ENCODE results near the gene NFIB.

- TF ChIP-seq CTCF (optimal IDR thresholded peaks at IDR 0.05 in 1 of 3, IDR thresholded peaks at IDR 0.05 in 1 of 3, conservative IDR thresholded peaks at IDR 0.05 in 1 of 3; ENCODE audit: extremely low read depth in 1 of 3, insufficient read depth in 2 of 3, low read length in 3 of 3) (no peak), EZH2 (IDR thresholded peaks at IDR 0.05; ENCODE audit: low read length) (no peak)
Observed at GRCh38 chr9:14303100-14303499, 10.8 kb downstream of the NFIB start.

Data from keratinocyte (primary cell).